Frontal cortex (tissue), 4 donors: ENCODE results near the gene CCL16. TPM values are rescaled to one million over a fixed set of nuclear protein-coding genes. Genes with fewer than 3 reads are reported as not detected.
"Not testable (repeated sequence)": the region's sequence is repeated elsewhere in the genome, so short reads cannot be mapped to it uniquely, and the experiment has no call there.

Source experiments
- DNase-seq, 2 donors: peaks; one replicate each; pipeline ENCODE4 v3.0.0; 2012; ENCODE audit warnings: low spot score in 2 of 2
- FAIRE-seq: peaks from 2 replicates; lab custom pipeline; 2012; peaks lifted over from hg19 to GRCh38; lab: Jason Lieb, UNC
- total RNA-seq: library from RNA; depleted of rRNA; stranded (reverse); fragments of >200 nt; gene quantifications from one replicate; pipeline ENCODE4 v1.2.3, GENCODE V29; 2014
- donor health status: control.
- donor health status: control.
- donor health status: control.

The CCL16 gene, protein sequence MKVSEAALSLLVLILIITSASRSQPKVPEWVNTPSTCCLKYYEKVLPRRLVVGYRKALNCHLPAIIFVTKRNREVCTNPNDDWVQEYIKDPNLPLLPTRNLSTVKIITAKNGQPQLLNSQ
- total RNA-seq, result not detected

DNA sequence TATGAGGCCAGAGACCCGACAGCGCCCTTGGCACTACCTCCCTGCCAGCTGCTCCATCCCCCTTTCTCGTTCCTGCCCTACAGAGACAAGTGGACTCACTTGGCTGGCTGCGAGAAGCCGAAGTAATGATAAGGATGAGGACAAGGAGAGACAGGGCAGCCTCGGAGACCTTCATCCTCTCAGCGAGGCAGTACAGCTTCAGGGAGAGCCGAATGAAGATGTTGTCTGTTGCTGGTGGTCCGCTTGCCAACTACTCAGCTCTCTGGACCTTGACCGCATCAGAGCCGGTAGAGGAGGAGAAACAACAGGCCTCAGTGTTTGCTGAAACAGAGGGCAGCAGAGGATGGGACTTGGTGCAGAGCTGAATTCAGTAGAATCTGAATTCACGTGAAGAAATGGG is at the start of gene CCL16:
Gene CCL16, minus strand, starts transcription at position 252 of the 400 bp plus-strand sequence. Its CDS starts 77 bp downstream, at position 175.
- no peak for DNase-seq
- no peak for FAIRE-seq

DNA sequence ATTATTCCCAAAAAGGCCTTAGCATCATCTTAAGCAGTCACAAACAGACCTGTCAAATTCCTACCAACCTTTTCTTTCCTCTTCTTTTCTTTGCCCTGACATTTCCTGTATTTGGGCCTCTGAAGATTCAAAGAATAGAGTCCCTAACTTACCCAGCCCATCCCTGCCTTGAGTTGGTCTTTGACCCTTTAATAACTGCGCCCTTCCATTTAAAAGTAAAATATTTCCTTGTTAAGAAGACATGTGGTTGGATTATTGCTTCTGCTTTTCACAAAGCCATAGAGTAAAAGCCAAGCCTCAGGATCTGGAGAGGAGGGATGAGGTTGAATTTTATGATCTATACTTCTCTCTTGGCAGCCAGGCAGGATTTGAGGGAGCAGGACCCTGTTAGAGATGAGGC is 49.7 kb upstream of the CCL16 start:
- DNase-seq (no peak), FAIRE-seq (no peak)

DNA sequence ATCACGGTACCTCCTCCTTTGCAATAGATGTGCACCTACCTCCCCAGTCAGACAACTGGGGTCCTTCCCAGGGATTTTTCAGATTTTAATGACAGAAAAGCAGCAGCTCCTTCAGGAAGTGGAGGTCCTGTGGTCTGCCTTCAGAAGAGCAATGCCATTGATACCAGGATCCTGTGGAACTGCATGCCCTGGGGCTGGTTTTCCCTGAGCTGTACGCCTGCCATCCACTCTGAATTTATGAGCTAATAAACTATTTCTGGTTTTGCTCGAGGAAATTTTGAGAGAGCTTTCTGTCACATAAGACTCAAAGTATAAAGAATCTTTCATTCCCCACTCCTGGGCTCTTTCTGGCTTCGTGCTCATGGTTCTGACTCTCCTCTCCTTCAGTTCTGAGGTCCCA is 46.5 kb upstream of the CCL16 start:
- no peak for FAIRE-seq

DNA sequence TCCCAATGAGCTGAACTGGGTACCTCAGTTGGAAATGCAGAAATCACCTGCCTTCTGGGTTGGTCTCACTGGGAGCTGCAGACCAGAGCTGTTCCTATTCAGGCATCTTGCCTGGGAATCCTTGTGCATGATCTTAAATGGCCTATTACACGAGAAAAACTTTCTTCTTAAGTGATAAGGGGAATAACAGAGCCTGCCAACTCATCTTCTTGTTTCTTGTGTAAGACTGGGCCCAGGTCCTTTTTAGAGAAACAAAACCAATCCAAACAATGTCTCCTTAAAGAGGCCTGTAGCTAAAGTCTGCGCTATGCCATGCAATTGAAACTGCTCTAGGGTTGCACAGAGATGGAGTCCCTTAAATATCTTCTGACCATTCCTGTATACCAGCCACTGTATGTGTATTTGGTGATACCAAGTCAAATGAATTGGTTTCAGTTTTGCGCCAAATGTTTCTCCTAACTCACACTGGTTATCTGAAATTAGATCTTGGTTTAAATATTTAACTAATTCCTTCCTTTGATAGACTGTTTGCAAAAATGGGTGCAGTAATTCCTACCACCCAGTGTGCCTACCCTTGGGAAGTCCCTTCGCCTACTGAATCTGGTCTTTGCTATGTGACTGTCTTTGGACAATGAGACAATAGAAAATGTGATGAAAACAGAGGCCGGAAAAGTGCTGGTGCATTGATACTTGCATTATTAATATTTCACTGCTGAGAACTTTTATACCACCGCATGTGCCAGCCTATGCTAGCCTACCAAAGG is 43.0 kb upstream of the CCL16 start:
- DNase-seq (no peak), FAIRE-seq (no peak)

More for the DNA sequence above, 46.5 kb upstream of the CCL16 start:
- no peak for DNase-seq

DNA sequence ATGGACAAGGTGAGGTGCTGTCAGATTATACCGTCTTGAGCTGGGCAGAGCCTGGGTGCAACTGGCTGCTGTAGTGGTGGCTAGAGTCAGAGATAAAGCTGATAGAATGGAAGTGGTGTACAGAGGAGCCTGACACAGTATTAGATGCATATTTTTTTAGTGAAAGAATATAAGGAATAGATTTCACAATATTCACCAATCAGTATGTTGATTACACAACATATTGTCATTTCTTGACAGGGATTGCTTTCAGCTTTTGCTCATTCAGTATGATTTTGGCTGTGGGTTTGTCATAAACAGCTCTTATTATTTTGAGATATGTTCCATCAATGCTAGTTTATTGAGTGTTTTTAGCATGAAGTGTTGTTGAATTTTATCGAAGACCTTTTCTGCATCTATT is 38.1 kb upstream of the CCL16 start:
- FAIRE-seq (no peak), DNase-seq (no peak)

DNA sequence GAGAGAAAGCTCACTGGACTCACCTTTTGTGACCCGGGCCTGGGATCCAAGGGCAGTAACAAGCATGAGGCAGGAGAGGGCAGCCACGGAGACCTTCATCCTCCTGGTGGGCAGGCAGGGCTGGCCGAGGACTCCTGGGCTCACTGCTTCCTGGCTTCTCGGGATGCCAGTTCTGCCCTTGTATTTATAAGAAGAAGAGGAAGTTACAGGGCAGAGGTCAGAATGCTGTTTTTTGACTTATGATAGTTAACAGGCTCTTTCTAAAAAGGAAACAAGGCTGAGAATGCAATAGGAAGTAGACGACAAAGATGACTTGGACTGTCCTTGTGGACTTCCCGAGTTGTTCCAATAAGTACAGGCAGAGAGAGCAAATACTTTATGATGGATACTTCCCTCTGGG is 36.5 kb upstream of the CCL16 start, which contains the start of gene CCL23:
Gene CCL23, minus strand, starts transcription at position 174 of the 400 bp plus-strand sequence. Its CDS starts 75 bp downstream, at position 99.
- DNase-seq (no peak), FAIRE-seq (no peak)

DNA sequence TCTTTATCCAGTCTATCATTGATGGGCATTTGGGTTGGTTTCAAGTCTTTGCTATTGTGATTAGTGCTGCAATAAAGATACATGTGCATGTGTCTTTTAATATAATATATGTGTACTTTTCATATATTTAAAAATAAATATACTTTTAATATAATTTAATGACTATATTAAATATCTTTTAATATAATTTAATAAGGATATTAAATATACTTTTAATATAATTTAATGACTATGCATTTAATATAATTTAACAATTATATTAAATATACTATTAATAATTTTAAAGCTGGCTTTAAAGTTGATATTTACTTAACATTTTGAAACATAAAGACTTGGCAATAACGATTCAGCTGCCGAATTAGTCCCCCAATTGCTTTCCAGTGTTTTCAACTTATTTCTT is 35.3 kb upstream of the CCL16 start:
- DNase-seq (no peak), FAIRE-seq (no peak)

DNA sequence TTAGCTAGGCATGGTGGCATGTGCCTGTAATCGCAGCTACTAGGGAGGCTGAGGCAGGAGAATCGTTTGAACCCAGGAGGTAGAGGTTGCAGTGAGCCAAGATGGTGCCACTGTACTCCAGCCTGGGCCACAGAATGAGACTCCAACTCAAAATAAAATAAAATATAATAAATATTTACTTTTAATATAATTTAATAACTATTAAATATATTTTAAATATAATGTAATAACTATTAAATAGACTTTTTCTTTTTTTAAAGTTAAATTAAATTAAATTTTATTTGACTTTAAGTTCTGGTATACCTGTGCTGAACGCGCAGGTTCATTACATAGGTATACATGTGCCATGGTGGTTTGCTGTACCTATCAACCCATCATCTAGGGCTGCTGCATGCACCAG is 34.6 kb upstream of the CCL16 start:
- not testable (repeated sequence) for FAIRE-seq, DNase-seq

DNA sequence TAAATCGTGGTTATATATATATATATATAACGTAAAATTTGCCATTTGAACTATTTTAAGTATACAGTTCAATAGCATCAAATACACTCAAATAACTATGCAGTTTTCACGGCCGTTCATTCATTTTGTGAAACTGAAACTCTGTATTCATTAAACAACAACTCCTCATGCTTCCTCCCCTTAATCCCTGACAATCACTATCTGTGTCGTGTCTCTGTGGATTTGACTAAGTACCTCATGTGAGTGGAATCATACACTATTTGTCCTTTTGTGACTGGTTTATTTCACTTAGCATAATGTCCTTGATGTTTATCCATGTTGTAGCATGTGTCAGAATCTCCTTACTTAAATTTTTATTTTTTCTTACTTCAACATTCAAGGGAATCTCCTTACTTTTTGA is 33.6 kb upstream of the CCL16 start:
- FAIRE-seq (no peak), DNase-seq (no peak)

DNA sequence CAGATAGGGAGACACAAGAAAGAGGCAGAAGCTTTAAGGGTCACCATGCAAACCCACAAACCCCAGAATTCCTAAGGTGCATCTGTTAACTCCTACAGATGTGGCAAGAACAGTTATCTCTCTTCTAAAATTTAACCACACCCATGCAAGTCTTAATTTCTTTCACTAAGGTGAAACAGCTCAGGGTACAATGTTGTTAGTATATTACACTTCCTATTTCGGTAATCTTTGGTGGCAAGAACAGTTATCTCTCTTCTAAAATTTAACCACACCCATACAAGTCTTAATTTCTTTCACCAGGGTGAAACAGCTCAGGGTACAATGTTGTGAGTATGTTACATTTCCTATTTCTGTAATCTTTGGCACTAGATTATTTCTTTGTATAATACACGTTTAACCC is 29.9 kb upstream of the CCL16 start:
- DNase-seq (no peak), FAIRE-seq (no peak)

DNA sequence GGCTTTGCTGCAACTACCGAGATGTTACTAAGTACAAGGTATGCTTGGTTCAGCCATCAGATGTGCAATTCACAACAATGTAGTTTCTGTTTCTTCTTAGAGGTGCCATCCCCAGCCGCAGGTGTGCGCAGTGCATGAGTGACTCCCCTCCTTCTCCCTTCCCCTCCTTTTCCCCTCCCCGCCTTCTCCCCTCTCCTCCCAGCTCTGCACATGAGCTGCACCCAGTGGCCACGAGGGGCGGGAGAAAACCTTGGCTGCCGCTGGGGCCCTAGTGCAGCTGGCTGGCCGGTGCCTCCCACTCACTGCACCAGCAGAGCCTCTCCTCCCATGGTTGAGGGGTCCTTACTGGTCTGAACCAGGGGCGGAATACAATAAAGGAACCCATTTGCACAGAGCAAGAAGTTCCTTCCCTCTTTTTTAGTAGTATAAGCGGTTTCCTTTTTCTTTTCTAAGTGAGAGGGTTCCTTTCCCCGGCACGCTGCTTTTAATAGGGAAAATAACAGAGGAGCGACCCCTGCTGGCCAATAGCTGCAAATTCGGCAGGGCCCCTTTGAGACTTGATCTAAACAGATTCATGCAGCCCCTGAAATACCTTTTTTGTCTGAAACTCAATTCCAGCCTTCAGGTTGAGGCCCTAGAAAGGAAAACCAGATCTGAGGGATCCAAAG is 27.8 kb upstream of the CCL16 start:
- FAIRE-seq (no peak), DNase-seq (no peak)

DNA sequence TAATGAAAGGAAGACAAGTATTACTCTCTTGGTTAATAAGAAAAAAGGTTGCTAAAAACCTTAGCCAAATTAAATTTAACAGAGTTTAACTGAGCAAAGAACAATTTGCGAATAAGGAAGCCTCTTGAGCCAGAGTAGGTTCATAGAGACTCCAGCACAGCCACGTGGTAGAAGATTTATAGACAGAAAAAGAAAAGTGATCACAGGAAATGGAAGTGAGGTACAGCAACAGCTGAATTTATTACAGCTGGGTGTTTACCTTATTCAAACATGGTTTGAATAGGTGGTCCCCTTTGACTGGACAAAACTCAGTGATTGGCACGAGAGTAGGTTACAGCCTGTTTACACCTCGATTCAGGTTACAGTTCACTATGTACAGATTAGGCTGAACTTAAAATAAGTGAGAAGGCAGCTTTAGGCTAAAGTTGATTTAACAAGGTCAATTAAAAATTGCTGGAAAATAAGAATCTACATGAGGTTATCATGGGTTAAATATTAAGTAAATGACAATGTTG is 23.4 kb upstream of the CCL16 start:
- DNase-seq (no peak), FAIRE-seq (no peak)

DNA sequence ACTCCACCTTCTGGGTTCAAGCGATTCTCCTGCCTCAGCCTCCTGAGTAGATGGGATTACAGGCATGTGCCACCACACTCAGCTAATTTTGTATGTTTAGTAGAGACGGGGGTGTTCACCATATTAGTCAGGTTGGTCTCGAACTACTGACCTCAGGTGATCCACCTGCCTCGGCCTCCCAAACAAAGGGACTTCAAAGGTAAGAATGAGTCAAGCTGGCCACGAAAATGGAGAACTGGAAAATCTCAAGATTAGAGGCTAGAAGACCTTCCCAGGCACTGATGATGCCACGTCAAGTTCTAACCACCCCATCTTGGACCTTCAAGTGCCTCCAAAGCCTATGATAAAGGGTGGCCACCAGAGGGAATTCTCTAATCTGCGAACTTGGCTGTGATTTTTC is 21.3 kb upstream of the CCL16 start:
- FAIRE-seq (no peak), DNase-seq (no peak)

DNA sequence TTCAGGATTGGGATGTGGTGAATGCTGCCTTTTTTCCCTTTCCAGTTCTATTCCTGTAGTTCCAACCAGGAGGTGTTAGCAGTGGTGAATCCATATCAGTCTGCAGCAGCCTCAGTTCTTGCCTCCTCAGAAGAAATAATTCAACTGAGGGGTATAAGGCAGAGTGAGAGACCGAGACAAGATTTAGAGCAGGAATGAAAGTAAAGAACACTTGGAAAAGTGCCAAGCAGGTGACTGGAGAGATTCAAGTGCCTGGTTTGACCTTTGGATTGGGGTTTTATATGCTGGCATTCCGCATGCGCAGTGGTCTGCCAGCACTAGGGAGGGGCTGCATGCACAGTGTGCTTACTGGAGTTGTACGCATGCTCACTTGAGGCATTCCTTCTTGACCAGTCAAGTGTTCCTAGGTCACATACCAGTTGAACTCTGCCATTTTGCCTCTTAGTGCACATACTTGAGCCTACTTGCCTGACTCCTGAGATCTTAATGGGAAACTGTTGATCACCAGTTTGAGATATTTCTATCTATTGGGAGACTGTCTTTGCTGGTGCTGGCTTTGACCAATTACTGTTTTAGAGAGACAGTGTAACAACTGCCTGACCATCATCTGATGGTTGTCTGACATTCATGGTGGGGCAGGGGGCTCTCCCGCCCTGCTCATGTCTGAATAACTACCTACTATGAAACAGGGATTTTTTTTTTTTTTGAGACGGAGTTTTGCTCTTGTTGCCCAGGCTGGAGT is 20.7 kb upstream of the CCL16 start:
- DNase-seq (no peak), FAIRE-seq (no peak)

DNA sequence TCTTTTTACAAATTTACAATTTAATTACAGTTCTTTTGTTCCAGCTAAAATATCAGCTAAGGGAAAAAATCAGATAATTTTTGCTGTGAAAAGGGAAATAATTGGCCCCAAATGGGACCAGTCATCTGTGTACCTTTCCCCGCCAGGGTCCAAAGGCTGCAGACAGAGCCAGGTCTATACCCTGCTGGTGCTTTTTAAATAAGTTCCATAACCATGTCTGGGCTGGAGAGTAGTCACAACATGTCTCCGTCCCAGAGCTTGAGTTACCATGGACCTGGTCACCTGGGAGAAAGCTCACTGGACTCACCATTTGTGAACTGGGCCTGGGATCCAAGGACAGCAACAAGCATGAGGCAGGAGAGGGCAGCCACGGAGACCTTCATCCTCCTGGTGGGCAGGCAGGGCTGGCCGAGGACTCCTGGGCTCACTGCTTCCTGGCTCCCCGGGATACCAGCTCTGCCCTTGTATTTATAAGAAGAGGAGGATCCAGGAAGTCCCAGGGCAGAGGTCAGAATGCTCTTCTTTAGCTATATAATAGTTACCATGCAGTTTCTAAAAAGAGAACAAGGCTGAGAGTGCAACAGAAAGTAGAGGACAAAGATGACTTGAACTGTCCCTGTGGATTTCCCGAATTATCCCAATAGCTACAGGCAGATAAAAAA is 19.9 kb upstream of the CCL16 start, which contains the start of gene CCL15:
Gene CCL15, minus strand, starts transcription at position 444 of the 662 bp plus-strand sequence. Its CDS starts 61 bp downstream, at position 383.
- no peak for FAIRE-seq
- no peak for DNase-seq

DNA sequence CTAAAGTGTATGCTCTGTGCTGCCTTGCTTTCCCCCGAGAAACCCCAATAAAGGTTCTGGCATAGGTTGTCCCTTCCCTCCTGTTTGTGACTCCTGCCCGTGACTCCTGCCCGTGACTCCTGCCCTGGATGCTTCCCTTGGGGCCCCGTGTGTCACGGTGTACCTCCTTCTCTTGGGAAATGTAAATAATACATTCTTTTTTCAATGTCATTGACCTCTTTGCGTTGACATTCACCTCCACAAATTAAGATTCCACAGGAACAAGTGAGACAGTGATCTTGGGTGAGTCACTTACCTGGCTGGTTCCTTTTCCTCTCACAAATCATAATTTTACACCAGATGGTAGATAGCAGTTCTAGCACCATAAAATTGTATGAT is 19.4 kb upstream of the CCL16 start:
- DNase-seq, result no peak
- no peak for FAIRE-seq

DNA sequence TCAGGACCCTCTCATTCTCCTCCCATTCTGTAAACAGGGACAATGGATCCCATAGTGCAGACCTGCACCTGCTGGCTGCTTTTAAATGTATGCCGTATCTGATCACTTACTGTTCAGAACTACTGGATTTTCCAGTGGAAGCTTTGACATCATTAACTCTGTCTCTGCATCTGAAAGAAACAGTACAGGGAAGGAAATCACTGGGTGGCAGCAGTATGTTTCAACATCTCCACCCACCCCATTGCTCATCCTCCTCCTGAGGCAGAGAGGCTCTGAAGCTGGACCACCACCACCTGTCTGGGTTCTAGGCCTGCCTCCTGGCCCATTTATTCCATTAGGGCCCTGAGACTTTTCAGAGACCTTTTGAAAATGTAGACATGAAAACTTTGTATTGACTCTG is 17.5 kb upstream of the CCL16 start:
- DNase-seq (no peak), FAIRE-seq (no peak)

DNA sequence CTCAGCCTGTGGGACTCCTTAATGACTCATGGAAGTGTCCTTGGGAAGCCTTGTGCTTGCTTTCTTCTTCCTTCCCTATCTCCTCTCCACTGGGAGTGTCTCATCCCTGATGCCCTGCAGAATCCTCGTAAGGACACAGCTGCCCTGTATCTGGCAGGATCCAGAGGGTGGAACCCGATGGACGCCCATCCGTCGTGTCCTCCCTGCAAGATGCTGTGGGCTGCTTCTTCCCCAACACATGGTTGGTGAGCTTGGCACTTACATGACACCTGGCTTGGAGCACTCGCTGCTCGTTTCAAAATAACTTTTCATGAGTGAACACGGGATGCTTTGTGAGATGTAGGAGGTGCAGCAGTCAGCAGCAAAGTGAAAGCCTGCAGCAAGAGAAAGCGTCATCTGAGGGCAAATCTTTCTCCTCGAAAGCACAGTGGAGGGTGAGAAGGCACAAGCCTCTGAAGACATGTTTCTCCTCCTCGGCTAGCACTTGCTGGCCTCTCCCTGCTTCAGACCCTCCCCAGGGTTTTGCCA is 16.8 kb upstream of the CCL16 start:
- DNase-seq (no peak), FAIRE-seq (no peak)

DNA sequence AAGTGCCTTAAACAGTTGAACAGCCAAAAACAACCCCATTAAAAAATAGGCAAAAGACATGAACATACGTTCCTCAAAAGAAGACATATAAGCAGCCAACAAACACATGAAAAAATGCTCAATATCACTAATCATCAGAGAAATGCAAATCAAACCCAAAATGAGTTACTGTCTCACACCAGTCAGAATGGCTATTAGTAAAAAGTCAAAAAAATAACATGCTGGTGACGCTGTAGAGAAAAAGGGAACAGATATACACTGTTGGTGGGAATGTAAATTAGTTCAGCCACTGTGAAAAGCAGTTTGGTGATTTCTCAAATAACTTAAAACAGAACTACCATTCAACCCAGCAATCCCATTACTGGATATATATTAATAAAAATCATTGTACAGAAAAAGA is 14.0 kb upstream of the CCL16 start:
- not testable (repeated sequence) for FAIRE-seq, DNase-seq
